Left ventricle myocardium inferior (tissue), 1 donor: ENCODE results near the gene NRF1. TPM values are rescaled to one million over a fixed set of nuclear protein-coding genes. Genes with fewer than 3 reads are reported as not detected.
A peak's percentile ranks its signal among the peaks of the same experiment; 100 is the strongest.

Source experiments
- DNase-seq: peaks from one replicate; pipeline ENCODE4 v3.0.0-alpha.2; 2020
- H3K27ac ChIP-seq: fragments of 200-600 bp; replicated peaks from 2 replicates; pipeline ENCODE4 v1.8.0; 2021
- H3K27me3 ChIP-seq: fragments of 200-600 bp; 2 replicates; pipeline ENCODE4 v1.8.0; 2021; ENCODE audit warnings: low read depth
- H3K36me3 ChIP-seq: fragments of 200-600 bp; 2 replicates; pipeline ENCODE4 v1.8.0; 2021
- H3K4me1 ChIP-seq: fragments of 200-600 bp; 2 replicates; pipeline ENCODE4 v1.8.0; 2021
- H3K4me3 ChIP-seq: fragments of 200-600 bp; 2 replicates; pipeline ENCODE4 v1.8.0; 2021; ENCODE audit warnings: mild to moderate bottlenecking, moderate library complexity
- H3K9me3 ChIP-seq: fragments of 200-600 bp; replicated peaks from 2 replicates; pipeline ENCODE4 v1.8.0; 2021
- intact Hi-C: fragments of 100-400 bp; cut with micrococcal nuclease; formaldehyde crosslinking; loops from one replicate; pipeline ENCODE4 v1.11.0; 2022
- total RNA-seq: library from RNA; stranded (reverse); fragmentation: NEBNext Ultra II Directional; extraction: Animal tissue kit (Norgen Biotek cat#: 25700); gene quantifications from one replicate; pipeline ENCODE4 v1.2.1, GENCODE V29; 2021
- TF ChIP-seq, protein P1 (sequence below): fragments of 200-600 bp; IDR thresholded peaks from 2 replicates; pipeline ENCODE4 v1.8.0; 2021; ENCODE audit warnings: antibody characterized with exemption, mild to moderate bottlenecking, borderline replicate concordance
- donor health status: DM: no; HTN: yes; CAD: no; lungs with severe emphysema.

The NRF1 gene
- total RNA-seq, 1 donor from 2014 or later, result 9.6 TPM

DNA sequence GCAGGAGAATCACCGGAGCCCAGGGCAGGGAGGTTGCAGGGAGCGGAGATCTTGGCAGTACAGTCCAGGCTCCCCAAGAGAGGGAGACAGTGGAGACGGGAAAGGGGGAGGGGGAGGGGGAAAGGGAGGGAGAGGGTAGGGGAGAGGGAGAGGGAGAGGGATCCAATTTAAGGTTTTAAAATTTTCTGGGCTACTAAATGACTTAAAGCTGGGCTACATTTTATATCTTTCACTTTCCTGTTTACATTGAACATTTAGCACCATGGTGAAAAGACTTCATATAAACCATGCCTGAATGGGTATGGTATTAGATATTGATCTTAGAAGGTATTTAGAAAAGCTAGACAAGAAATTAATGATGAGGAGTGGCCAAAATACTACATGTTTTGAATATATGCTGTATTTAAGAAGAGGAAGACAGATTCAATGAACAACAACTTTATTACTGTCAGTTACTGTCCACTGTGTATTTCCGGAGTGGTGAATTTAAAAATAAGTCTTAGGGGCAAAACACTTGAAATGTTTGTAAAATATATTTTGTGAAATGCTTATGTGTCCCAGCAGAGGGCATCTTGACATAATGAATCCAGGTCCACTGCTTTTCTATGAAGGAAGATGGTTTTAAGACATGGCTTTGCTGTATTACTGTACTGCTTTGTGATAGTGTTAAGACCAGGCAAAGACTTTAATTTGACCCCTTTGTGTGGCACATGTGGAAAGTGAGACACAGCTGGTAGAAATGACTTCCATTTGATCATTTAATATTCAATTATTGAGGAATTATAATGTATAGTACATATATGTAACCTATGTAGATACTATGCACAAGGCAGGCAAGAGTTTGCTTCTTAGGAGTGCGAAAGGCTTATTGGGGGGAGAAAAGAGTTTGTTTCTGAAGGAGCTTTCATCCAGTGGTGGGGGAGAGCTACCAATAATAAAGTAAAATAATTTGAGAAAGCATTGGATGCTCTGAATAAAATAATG, 52.8 kb downstream of the NRF1 start:
- Histone ChIP-seq H3K27ac (no peak overlapping the region), H3K36me3 (peaks cover 29% of the 10 kb centered on the region), H3K4me1 (no peaks in the 10 kb centered on the region), H3K27me3 (no peaks in the 10 kb centered on the region), H3K9me3 (peaks cover 13% of the 10 kb centered on the region), H3K4me3 (no peak overlapping the region)
- TF ChIP-seq, protein P1, sequence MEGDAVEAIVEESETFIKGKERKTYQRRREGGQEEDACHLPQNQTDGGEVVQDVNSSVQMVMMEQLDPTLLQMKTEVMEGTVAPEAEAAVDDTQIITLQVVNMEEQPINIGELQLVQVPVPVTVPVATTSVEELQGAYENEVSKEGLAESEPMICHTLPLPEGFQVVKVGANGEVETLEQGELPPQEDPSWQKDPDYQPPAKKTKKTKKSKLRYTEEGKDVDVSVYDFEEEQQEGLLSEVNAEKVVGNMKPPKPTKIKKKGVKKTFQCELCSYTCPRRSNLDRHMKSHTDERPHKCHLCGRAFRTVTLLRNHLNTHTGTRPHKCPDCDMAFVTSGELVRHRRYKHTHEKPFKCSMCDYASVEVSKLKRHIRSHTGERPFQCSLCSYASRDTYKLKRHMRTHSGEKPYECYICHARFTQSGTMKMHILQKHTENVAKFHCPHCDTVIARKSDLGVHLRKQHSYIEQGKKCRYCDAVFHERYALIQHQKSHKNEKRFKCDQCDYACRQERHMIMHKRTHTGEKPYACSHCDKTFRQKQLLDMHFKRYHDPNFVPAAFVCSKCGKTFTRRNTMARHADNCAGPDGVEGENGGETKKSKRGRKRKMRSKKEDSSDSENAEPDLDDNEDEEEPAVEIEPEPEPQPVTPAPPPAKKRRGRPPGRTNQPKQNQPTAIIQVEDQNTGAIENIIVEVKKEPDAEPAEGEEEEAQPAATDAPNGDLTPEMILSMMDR, result peak; percentile 59
- DNase-seq, result no peak
- intact Hi-C loops, result no loop called here

DNA sequence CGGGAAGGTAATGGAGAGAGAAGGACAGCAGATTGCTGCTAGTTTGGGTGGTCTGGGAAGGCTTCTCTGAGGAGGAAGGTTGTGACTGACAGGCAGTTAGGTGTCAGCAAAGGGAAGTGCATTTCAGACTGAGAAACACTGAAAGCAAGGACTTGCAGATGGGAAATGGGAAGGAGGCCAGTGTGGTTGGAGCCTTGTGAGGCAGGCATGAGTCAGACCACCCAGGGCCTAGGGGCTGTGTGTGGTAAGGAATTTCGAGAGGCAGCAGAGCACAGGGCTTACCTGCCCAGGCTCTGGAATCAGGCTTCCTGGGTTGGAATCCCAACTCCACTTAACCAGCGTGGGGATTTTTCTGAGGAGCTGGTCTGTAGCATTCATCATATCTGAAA, 53.5 kb downstream of the NRF1 start:
- Histone ChIP-seq H3K4me3 (no peak overlapping the region), H3K4me1 (no peaks in the 10 kb centered on the region), H3K27ac (no peak overlapping the region), H3K36me3 (peaks cover 23% of the 10 kb centered on the region), H3K27me3 (no peaks in the 10 kb centered on the region), H3K9me3 (peaks cover 13% of the 10 kb centered on the region)
- TF ChIP-seq, protein P1, result no peak
- intact Hi-C loops, result no loop called here
- no peak for DNase-seq

DNA sequence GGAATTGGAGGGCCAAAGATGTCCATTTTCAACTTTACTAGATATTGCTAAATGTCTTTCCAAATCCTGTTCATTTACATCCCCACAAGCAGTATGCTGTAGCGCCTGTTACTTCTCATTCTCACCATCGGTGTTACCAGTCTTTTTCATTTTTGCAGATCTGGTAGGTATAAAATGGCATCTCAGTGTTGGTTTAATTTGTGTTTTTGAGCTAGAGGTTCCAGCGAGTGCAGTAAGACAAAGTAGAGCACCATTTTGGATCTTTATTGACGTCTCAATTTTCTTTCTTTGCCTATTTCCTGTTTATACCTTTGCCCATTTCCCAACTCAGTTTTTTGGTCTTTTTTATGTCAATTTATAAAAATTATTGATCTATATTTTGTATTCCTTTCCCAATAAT, 55.6 kb downstream of the NRF1 start:
- H3K27me3 ChIP-seq, result no peaks in the 10 kb centered on the region
- no peaks in the 10 kb centered on the region for H3K9me3 ChIP-seq
- DNase-seq, result no peak
- no peak overlapping the region for H3K4me3 ChIP-seq
- peaks cover 9% of the 10 kb centered on the region for H3K4me1 ChIP-seq
- no peak overlapping the region for H3K27ac ChIP-seq
- H3K36me3 ChIP-seq, result peaks cover 12% of the 10 kb centered on the region
- intact Hi-C loops, result no loop called here
- TF ChIP-seq, protein P1, result no peak

DNA sequence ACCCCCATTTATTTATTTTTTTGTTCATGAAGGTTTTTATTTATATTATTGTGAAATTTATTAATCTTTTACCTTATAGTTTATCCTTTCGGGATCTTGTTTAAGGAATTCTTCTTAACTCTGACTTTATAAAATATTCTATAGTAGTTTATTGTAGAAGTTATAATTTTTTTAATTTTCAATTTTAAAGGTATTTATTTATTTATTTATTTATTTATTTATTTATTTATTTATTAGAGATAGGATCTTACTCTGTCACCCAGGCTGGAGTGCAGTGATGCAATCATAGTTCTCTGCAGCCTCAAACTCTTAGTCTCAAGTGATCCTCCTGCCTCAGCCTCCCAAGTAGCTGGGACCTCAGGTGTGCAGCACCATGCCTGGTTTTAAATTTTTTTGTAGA, 56.0 kb downstream of the NRF1 start:
- Histone ChIP-seq H3K27ac (no peak overlapping the region), H3K36me3 (peaks cover 17% of the 10 kb centered on the region), H3K27me3 (no peaks in the 10 kb centered on the region), H3K4me1 (peaks cover 9% of the 10 kb centered on the region), H3K4me3 (no peak overlapping the region), H3K9me3 (no peaks in the 10 kb centered on the region)
- TF ChIP-seq, protein P1, result no peak
- intact Hi-C loops, result no loop called here
- DNase-seq, result no peak

DNA sequence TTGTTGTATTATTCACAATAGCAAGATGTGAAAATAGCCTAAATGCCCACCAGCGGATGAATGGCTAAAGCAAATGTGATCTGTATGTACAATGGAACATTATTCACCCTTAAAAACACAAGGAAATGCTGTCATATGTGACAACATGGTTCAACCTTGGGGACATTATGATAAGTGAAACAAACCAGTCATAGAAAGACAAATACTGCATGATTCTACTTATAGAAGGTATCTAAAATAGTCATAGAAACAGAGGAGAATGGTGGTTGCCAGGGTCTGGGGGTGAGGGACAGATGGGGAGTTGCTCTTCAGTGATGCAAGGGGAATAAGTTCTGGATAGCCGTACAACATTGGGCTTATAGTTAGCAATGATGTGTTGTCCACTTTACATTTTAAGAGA, 58.4 kb downstream of the NRF1 start:
- H3K9me3 ChIP-seq, result peaks cover 4% of the 10 kb centered on the region
- H3K36me3 ChIP-seq, result peaks cover 34% of the 10 kb centered on the region
- no peak overlapping the region for H3K27ac ChIP-seq
- no peak overlapping the region for H3K4me3 ChIP-seq
- intact Hi-C loops, result no loop called here
- TF ChIP-seq, protein P1, result no peak
- peaks cover 9% of the 10 kb centered on the region for H3K4me1 ChIP-seq
- no peaks in the 10 kb centered on the region for H3K27me3 ChIP-seq
- DNase-seq, result no peak
